ENCODE results near the gene CXCL12.
A peak's percentile ranks its signal among the peaks of the same experiment; 100 is the strongest.

The CXCL12 gene

DNA sequence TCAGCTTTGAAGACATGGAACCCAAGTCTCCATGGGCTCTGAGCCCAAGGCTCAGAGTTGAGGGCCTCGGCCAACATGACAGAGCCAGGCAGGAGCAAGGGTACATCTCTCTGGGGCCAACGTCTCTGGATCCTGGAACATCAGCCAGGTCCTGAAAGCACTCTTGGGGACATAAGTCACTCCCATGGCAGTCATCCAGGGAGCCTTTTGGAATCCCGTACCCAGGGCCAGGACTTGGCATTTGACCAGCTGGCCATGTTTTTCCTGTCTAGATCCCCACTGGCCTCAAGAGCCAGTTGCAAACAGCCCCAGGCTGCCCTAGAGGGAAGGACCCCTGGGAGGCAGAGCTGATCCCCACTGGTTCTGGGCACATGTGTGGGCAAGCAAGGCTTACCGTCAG, 4.3 kb upstream of the CXCL12 start:
- in situ Hi-C loops (cut with HindIII; ENCODE audit: low pct_ligation_motif_present, low pct_unique_long_range_greater_than_20kb, low sequenced_read_pairs), result no loop called here
- DNase-seq, result no peak

DNA sequence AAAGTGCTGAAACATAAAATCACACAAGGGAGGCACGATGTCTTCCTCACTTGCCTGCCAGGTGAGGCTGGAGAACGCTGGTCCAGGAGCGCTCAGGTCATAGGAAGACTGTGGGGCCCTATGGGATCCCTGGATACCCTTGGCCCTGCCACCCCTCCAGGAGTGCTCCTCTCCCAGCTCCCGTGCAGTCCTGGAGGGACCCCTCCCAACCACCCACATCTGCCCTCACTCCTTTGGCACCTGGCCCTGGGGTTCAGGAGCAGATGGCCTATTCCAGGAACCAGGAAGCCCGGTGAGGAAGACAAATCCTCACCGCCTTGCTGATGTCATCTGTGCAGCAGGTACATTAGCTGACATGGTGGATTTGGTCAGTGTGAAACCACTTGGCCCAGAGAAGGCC, 3.7 kb upstream of the CXCL12 start:
- DNase-seq, result no peak
- in situ Hi-C loops (cut with HindIII; ENCODE audit: low pct_ligation_motif_present, low pct_unique_long_range_greater_than_20kb, low sequenced_read_pairs), result no loop called here

GRCh38 chr10:44387853-44388251, 3.0 kb upstream of the CXCL12 start:
- no peak for DNase-seq
- in situ Hi-C loops (cut with HindIII; ENCODE audit: low pct_ligation_motif_present, low pct_unique_long_range_greater_than_20kb, low sequenced_read_pairs), result no loop called here

- in situ Hi-C loops (cut with HindIII; ENCODE audit: low pct_ligation_motif_present, low pct_unique_long_range_greater_than_20kb, low sequenced_read_pairs), result no loop called here
Measured at GRCh38 chr10:44386546-44387052, 1.7 kb upstream of the CXCL12 start.

GRCh38 chr10:44385696-44386441, 972 bp upstream of the CXCL12 start:
- in situ Hi-C loops (cut with HindIII; ENCODE audit: low pct_ligation_motif_present, low pct_unique_long_range_greater_than_20kb, low sequenced_read_pairs), result no loop called here

More at GRCh38 chr10:44386546-44387052, 1.7 kb upstream of the CXCL12 start:
- DNase-seq, result peak; percentile 53

GRCh38 chr10:44384601-44385025, 284 bp downstream of the CXCL12 start:
- in situ Hi-C loops (cut with HindIII; ENCODE audit: low pct_ligation_motif_present, low pct_unique_long_range_greater_than_20kb, low sequenced_read_pairs), result no loop called here

More at GRCh38 chr10:44385696-44386441, 972 bp upstream of the CXCL12 start:
- no peak for DNase-seq

GRCh38 chr10:44383749-44384600, 922 bp downstream of the CXCL12 start:
- DNase-seq, result no peak
- in situ Hi-C loops (cut with HindIII; ENCODE audit: low pct_ligation_motif_present, low pct_unique_long_range_greater_than_20kb, low sequenced_read_pairs), result no loop called here

More at GRCh38 chr10:44384601-44385025, 284 bp downstream of the CXCL12 start:
- no peak for DNase-seq

DNA sequence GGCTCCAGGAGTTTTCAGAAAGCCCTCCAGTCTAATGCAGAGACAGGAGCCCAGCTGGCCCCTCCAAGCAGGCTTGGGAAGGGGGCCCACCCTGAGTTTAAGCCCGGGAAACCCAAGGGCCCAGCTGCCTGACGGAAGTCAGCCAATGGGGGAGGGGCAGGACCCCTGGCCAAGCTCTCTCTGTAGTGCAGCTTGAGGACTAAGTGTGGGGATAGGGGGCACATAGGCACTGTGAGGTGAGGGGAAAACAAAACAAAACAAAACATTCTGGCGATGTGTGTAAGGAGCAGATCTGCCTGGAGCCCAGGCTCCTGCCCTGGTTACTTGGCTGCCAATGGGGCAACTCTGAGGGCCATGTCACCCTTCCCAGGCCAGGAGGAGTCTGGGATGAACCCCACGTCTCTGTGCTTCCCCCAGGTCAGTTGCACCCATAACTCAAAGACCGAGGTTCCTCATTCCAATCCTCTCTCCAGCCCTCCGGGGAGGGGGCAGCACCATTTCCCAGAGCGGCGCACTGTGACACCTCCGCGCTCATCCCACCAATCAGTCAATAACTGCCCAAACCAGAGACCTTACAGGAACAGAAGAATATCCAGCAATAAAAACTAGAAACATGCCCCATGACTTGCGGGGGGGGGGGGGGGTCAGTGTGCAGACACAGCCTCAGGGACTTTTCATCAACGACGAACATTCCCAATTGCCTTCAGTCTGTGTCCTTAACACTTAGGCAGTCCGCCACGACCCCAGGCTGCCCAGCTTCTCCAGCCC, 1.7 kb downstream of the CXCL12 start:
- DNase-seq, result no peak
- in situ Hi-C loops (cut with HindIII; ENCODE audit: low pct_ligation_motif_present, low pct_unique_long_range_greater_than_20kb, low sequenced_read_pairs), result no loop called here

DNA sequence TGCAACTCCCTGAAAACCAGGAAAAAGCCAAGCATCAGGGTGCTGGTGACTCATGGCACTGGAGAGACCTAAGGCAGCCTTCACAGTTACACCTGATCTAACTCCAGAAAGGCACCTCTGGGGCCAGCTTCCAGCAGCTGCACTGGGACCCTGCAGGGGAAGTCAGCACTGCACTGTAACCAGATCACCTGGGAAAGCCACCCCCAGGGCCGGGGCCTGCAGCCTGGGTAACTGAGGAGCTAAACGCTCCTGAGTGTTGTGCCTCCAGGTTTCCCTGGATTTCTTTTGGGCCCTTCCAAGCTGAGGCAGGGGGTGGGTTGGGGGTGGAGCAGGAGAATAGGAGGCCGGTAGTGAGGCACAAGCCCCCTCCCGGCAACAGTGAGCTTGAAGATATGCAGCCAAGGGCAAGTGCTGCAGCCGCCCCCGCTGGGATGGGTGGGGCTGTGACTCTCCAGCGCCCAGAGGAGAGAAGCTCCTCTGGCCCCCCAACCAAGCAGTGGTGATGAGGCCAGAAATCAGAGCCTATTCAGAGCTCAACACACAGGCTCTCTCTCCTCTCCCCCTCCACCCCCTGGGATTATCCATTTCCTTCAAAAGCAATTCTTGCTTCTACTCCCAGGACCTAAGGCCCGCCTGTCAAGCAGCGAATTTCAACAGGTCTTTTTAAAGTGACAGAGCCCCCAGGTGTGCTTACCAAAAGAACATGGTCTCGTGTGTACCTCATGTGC, 2.6 kb downstream of the CXCL12 start:
- in situ Hi-C loops (cut with HindIII; ENCODE audit: low pct_ligation_motif_present, low pct_unique_long_range_greater_than_20kb, low sequenced_read_pairs), result no loop called here
- no peak for DNase-seq

GRCh38 chr10:44380829-44381600, 3.9 kb downstream of the CXCL12 start:
- DNase-seq, result no peak
- in situ Hi-C loops (cut with HindIII; ENCODE audit: low pct_ligation_motif_present, low pct_unique_long_range_greater_than_20kb, low sequenced_read_pairs), result no loop called here

DNA sequence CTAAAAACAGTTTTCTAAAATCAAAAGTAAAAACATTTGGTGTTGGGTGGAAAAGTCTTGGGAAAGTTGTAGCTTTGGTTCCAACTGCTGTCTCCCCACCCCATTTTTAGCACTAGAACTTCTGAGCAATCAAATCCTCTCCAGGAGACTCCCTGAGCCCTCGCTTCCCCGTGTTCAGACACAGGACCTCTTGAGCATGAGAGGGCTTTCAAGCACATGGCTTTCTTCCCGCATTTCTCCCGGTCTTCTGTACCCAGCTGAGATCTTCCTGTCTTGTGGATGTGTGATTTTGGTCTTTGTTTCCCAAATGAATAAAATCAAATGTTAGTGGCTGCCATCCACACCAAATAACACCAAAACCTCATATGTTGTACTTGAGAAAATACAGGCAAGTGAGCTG, 5.0 kb downstream of the CXCL12 start:
- DNase-seq, result no peak
- in situ Hi-C loops (cut with HindIII; ENCODE audit: low pct_ligation_motif_present, low pct_unique_long_range_greater_than_20kb, low sequenced_read_pairs), result no loop called here

DNA sequence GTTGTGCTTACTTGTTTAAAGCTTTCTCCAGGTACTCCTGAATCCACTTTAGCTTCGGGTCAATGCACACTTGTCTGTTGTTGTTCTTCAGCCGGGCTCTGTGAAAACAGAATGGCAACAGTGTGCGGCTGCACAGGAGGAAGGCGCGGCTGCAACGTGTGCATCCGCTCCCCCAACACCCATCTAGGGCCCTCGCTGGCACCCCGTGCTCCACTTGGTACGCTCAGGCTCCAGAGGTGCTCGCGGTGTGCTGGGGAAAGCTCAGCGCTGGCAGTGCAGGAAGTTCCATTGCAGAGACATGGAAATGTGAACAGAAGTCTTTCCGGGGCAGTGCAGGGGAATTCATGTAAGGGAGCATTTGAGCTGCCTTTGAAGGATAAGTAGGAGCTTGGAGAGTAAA, 6.3 kb downstream of the CXCL12 start:
- in situ Hi-C loops (cut with HindIII; ENCODE audit: low pct_ligation_motif_present, low pct_unique_long_range_greater_than_20kb, low sequenced_read_pairs), result no loop called here

DNA sequence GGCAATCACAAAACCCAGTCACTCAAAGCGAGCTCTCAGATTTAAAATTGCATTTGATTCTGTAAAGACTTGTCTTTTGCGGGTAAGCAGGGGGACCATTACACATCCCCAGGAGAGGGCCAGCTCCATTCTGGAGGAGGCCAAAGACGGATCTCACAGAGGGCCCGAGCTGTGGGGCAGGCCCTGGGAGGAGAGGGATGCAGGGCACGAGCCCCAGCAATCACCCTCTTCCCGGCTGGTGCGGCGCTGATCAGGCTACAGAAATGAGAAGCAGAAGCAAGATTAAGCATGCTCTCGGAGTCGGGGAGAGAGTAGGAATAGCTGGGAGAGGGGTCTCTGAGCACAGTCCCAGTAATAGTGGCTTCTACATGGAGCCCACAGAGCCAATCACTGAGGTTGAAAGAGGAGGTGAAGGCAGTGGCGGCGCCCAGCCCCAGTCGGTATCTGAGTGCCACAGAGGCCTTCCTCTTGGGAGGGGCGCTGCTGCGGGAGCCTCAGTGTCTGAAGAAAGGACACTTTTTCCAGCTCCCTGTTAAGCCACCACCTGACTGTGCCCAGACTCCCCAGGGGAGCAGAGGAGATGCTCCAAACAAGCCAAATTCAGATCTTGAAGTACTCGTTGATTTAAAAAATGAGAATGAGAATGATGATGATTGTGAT, 7.1 kb downstream of the CXCL12 start:
- in situ Hi-C loops (cut with HindIII; ENCODE audit: low pct_ligation_motif_present, low pct_unique_long_range_greater_than_20kb, low sequenced_read_pairs), result no loop called here

More for the DNA sequence above, 6.3 kb downstream of the CXCL12 start:
- DNase-seq, result no peak

GRCh38 chr10:44376472-44377099, 8.3 kb downstream of the CXCL12 start:
- DNase-seq, result no peak
- in situ Hi-C loops (cut with HindIII; ENCODE audit: low pct_ligation_motif_present, low pct_unique_long_range_greater_than_20kb, low sequenced_read_pairs), result no loop called here

More for the DNA sequence above, 7.1 kb downstream of the CXCL12 start:
- no peak for DNase-seq

- DNase-seq, result no peak
- in situ Hi-C loops (cut with HindIII; ENCODE audit: low pct_ligation_motif_present, low pct_unique_long_range_greater_than_20kb, low sequenced_read_pairs), result no loop called here
Measured at GRCh38 chr10:44374155-44374554, 10.7 kb downstream of the CXCL12 start.

GRCh38 chr10:44373341-44373995, 11.4 kb downstream of the CXCL12 start:
- no peak for DNase-seq

More at GRCh38 chr10:44373341-44373995, 11.4 kb downstream of the CXCL12 start:
- in situ Hi-C loops (cut with HindIII; ENCODE audit: low pct_ligation_motif_present, low pct_unique_long_range_greater_than_20kb, low sequenced_read_pairs), result no loop called here
